PC-9 (cell line): Measurements from ENCODE around the gene TBC1D2. TPM values are rescaled to one million over a fixed set of nuclear protein-coding genes. Genes with fewer than 3 reads are reported as not detected.

Experiments used
- BruUV-seq: library from RNA; stranded (reverse); fragments of 400-500 nt; replicated peaks from 2 replicates; lab custom pipeline; 2021; lab: Mats Ljungman, UMichigan
- CTCF ChIA-PET: fragments of 300-600 bp; sonication (Branson Sonifier 250); formaldehyde crosslinking; loops from one replicate; lab custom pipeline; 2022; ENCODE audit warnings: antibody characterized with exemption; lab: Charles Lee
- POLR2A ChIA-PET: fragments of 300-600 bp; sonication (Branson Sonifier 250); formaldehyde crosslinking; loops from one replicate; lab custom pipeline; 2022; ENCODE audit warnings: antibody characterized with exemption; ENCODE audit not compliant: unreplicated experiment; lab: Charles Lee
- DNase-seq, 2 experiments: peaks; one replicate each; pipeline versions ENCODE4 v3.0.0 to v3.0.0-alpha.2; 2015 to 2022; ENCODE audit warnings: mixed read lengths in 1 of 2
- H2AFZ ChIP-seq: fragments of 200-600 bp; sonication (generic); 2 replicates; pipeline ENCODE4 v1.8.1; 2017; ENCODE audit warnings: antibody characterized with exemption
- H3F3A ChIP-seq: fragments of 200-600 bp; sonication (generic); 2 replicates; pipeline ENCODE4 v1.8.1; 2017; ENCODE audit warnings: antibody characterized with exemption, mild to moderate bottlenecking, low read depth; ENCODE audit not compliant: insufficient read depth
- H3K27ac ChIP-seq: fragments of 200-600 bp; sonication (generic); 2 replicates; pipeline ENCODE4 v1.6.1; 2016; ENCODE audit warnings: mixed run types
- H3K27me3 ChIP-seq: fragments of 200-600 bp; sonication (generic); 2 replicates; pipeline ENCODE4 v1.6.1; 2016; ENCODE audit warnings: low read depth, mixed run types; ENCODE audit not compliant: insufficient read depth
- H3K36me3 ChIP-seq: fragments of 200-600 bp; sonication (generic); 2 replicates; pipeline ENCODE4 v1.6.1; 2016; ENCODE audit warnings: low read depth, mixed run types
- H3K4me1 ChIP-seq: fragments of 200-600 bp; sonication (generic); replicated peaks from 2 replicates; pipeline ENCODE4 v1.6.1; 2016; ENCODE audit warnings: mixed run types; ENCODE audit not compliant: insufficient read depth
- H3K4me2 ChIP-seq: fragments of 200-600 bp; sonication (generic); 2 replicates; pipeline ENCODE4 v1.6.1; 2017; ENCODE audit warnings: mixed run types
- H3K4me3 ChIP-seq: fragments of 200-600 bp; sonication (generic); 2 replicates; pipeline ENCODE4 v1.6.1; 2016; ENCODE audit warnings: mixed run types
- H3K79me2 ChIP-seq: fragments of 200-600 bp; sonication (generic); 2 replicates; pipeline ENCODE4 v1.6.1; 2017; ENCODE audit warnings: low read depth, mixed run types
- H3K9me2 ChIP-seq: fragments of 200-600 bp; sonication (generic); 2 replicates; pipeline ENCODE4 v1.8.1; 2017; ENCODE audit warnings: mild to moderate bottlenecking; ENCODE audit not compliant: insufficient read depth
- H3K9me3 ChIP-seq: fragments of 200-600 bp; sonication (generic); 2 replicates; pipeline ENCODE4 v1.8.1; 2016; ENCODE audit warnings: low read depth; ENCODE audit not compliant: insufficient read depth
- H4K20me1 ChIP-seq: fragments of 200-600 bp; sonication (generic); 2 replicates; pipeline ENCODE4 v1.8.1; 2017; ENCODE audit not compliant: insufficient read depth
- EZH2 ChIP-seq: fragments of 200-600 bp; sonication (generic); IDR thresholded peaks from 2 replicates; pipeline ENCODE4 v1.8.0; 2017; ENCODE audit warnings: antibody characterized with exemption, low read depth
- intact Hi-C: fragments of 100-400 bp; cut with micrococcal nuclease; formaldehyde crosslinking; loops from one replicate; pipeline ENCODE4 v1.10.0; 2022; ENCODE audit not compliant: unreplicated experiment
- total RNA-seq: library from RNA; stranded (reverse); gene quantifications from 2 replicates; pipeline ENCODE4 v1.2.3, GENCODE V29; 2021
- TF ChIP-seq, protein P1 (sequence below): fragments of 200-600 bp; sonication (generic); conservative IDR thresholded peaks from 2 replicates; pipeline ENCODE4 v1.6.1; 2017; ENCODE audit warnings: mixed run types, antibody characterized with exemption, mild to moderate bottlenecking, moderate library complexity

Gene TBC1D2
- total RNA-seq, 1 experiment from 2014 or later, result 44.7 TPM

GRCh38 chr9:98280162-98280561 is 24.7 kb upstream of the TBC1D2 start:
- H3K79me2 ChIP-seq, result no peaks in the 10 kb centered on the region
- CTCF ChIA-PET, result no interaction called here
- intact Hi-C loops, result no loop called here
- DNase-seq, result no peak
- H3K9me2 ChIP-seq, result no peaks in the 10 kb centered on the region; the same call in 1 of the 2 replicates
- H2AFZ ChIP-seq, result no peak overlapping the region
- H3K9me3 ChIP-seq, result no peaks in the 10 kb centered on the region
- peaks cover 6% of the 10 kb centered on the region; the same call in 1 of the 2 replicates for H3F3A ChIP-seq
- H3K27me3 ChIP-seq, result no peaks in the 10 kb centered on the region
- H3K27ac ChIP-seq, result no peak overlapping the region
- H3K4me2 ChIP-seq, result no peak overlapping the region
- no peak overlapping the region for H3K4me3 ChIP-seq
- TF ChIP-seq EZH2, result no peak
- TF ChIP-seq, protein P1, sequence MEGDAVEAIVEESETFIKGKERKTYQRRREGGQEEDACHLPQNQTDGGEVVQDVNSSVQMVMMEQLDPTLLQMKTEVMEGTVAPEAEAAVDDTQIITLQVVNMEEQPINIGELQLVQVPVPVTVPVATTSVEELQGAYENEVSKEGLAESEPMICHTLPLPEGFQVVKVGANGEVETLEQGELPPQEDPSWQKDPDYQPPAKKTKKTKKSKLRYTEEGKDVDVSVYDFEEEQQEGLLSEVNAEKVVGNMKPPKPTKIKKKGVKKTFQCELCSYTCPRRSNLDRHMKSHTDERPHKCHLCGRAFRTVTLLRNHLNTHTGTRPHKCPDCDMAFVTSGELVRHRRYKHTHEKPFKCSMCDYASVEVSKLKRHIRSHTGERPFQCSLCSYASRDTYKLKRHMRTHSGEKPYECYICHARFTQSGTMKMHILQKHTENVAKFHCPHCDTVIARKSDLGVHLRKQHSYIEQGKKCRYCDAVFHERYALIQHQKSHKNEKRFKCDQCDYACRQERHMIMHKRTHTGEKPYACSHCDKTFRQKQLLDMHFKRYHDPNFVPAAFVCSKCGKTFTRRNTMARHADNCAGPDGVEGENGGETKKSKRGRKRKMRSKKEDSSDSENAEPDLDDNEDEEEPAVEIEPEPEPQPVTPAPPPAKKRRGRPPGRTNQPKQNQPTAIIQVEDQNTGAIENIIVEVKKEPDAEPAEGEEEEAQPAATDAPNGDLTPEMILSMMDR, result no peak
- POLR2A ChIA-PET, result no interaction called here
- no TSS peak for BruUV-seq
- H4K20me1 ChIP-seq, result no peaks in the 10 kb centered on the region
- peaks cover 12% of the 10 kb centered on the region; the same call in 1 of the 2 replicates for H3K4me1 ChIP-seq
- H3K36me3 ChIP-seq, result no peaks in the 10 kb centered on the region

DNA sequence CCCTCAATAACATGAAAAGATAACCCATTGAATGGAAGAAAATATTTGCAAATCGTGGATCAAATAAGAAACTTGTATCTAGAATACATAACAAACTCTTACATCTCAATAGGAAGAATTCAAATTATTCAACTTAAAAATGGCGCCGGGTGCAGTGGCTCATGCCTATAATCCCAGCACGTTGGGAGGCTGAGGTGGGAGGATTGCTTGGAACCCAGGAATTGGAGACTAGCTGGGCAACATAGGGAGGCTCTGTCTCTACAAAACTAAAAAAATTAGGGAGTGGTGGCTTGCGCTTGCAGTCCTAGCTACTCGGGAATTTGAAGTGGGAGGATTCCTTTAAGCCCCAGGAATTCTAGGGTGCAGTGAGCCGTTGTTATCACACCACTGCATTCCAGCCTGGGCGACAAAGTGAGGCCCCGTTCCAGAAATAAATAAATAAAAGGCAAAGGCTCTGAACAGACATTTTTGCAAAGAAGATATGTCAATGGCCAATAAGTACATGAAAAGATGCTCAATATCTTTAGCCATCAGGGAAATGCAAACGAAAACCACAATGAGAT is 21.5 kb upstream of the TBC1D2 start:
- no peak overlapping the region for H3K4me3 ChIP-seq
- no peak overlapping the region for H3K27ac ChIP-seq
- H3K79me2 ChIP-seq, result no peaks in the 10 kb centered on the region
- intact Hi-C loops, result no loop called here
- no peaks in the 10 kb centered on the region for H3K4me1 ChIP-seq
- H4K20me1 ChIP-seq, result no peaks in the 10 kb centered on the region
- BruUV-seq, result no TSS peak
- H3K9me2 ChIP-seq, result no peaks in the 10 kb centered on the region; the same call in 1 of the 2 replicates
- H3K36me3 ChIP-seq, result no peaks in the 10 kb centered on the region
- TF ChIP-seq, protein P1, result no peak
- no peak for TF ChIP-seq EZH2
- H3K4me2 ChIP-seq, result no peak overlapping the region
- H3K27me3 ChIP-seq, result no peaks in the 10 kb centered on the region
- POLR2A ChIA-PET, result interaction anchor here (0.6 kb wide), 1 partner anchor 560 kb away, joined by 4 read pairs; no protein-coding TSS in a partner anchor
- no peaks in the 10 kb centered on the region for H3K9me3 ChIP-seq
- CTCF ChIA-PET, result no interaction called here
- DNase-seq, result no peak
- no peak overlapping the region for H2AFZ ChIP-seq
- no peaks in the 10 kb centered on the region for H3F3A ChIP-seq

DNA sequence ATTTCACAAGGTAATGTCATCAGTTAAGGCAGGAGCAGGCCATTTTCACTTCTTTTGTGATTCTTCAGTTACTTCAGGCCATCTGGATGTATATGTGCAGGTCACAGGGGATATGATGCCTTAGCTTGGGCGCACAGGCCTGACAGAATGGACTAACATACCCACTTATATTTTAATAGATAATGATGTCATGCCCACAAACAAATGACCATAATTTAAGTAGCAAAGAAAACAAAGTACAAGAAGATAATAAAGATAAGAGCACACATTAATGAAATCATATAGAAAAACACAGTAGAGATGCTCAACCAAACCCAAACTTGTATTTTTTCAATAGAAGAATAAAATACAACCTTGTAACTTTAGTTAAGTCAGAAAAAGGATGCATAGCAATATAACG is 19.7 kb upstream of the TBC1D2 start:
- Histone ChIP-seq H3K27ac (no peak overlapping the region), H3K79me2 (no peaks in the 10 kb centered on the region), H3K9me2 (no peaks in the 10 kb centered on the region; the same call in 1 of the 2 replicates), H3K9me3 (no peaks in the 10 kb centered on the region), H2AFZ (no peak overlapping the region), H3K4me3 (no peak overlapping the region), H3K4me1 (no peaks in the 10 kb centered on the region), H4K20me1 (no peaks in the 10 kb centered on the region), H3K36me3 (no peaks in the 10 kb centered on the region), H3K27me3 (no peaks in the 10 kb centered on the region), H3K4me2 (no peak overlapping the region), H3F3A (no peaks in the 10 kb centered on the region)
- no TSS peak for BruUV-seq
- ChIA-PET CTCF (interaction anchor here (0.5 kb wide), 1 partner anchor 18 kb away, joined by 5 read pairs; no protein-coding TSS in a partner anchor), POLR2A (no interaction called here)
- TF ChIP-seq, protein P1, result no peak
- TF ChIP-seq EZH2, result no peak
- intact Hi-C loops, result no loop called here
- DNase-seq, result no peak
